ENCODE results near the gene DKKL1.
"Not testable (repeated sequence)": the region's sequence is repeated elsewhere in the genome, so short reads cannot be mapped to it uniquely, and the experiment has no call there.

Gene DKKL1

GRCh38 chr19:49363268-49364082 lies at the start of gene DKKL1:
DKKL1 (plus strand) TSS chr19:49363877; CDS start chr19:49363999, 122 bp downstream.
- DNase-seq, result no peak

- no peak for DNase-seq
Observed at GRCh38 chr19:49315111-49315510, 48.6 kb upstream of the DKKL1 start.

GRCh38 chr19:49316284-49316683 lies 47.4 kb upstream of the DKKL1 start:
- no peak for DNase-seq

- DNase-seq, result no peak
Observed at GRCh38 chr19:49318296-49318695, 45.4 kb upstream of the DKKL1 start.

- no peak for DNase-seq
Observed at GRCh38 chr19:49324801-49325576, 38.7 kb upstream of the DKKL1 start, which contains the start of gene SLC6A16. SLC6A16 (minus strand) TSS chr19:49325191; CDS start chr19:49311347, 13,844 bp downstream.

- not testable (repeated sequence) for DNase-seq
Observed at GRCh38 chr19:49325756-49326155, 37.9 kb upstream of the DKKL1 start.

- no peak for DNase-seq
Observed at GRCh38 chr19:49326165-49326704, 37.4 kb upstream of the DKKL1 start.

GRCh38 chr19:49327878-49328544 lies 35.7 kb upstream of the DKKL1 start:
- no peak for DNase-seq

GRCh38 chr19:49328741-49329140 lies 34.9 kb upstream of the DKKL1 start:
- DNase-seq, result no peak

GRCh38 chr19:49331187-49331586 lies 32.5 kb upstream of the DKKL1 start:
- DNase-seq, result not testable (repeated sequence)

- no peak for DNase-seq
Observed at GRCh38 chr19:49331616-49332055, 32.0 kb upstream of the DKKL1 start.

- not testable (repeated sequence) for DNase-seq
Observed at GRCh38 chr19:49332691-49333417, 30.8 kb upstream of the DKKL1 start.

- no peak for DNase-seq
Observed at GRCh38 chr19:49333418-49333805, 30.3 kb upstream of the DKKL1 start.

GRCh38 chr19:49333811-49334288 lies 29.8 kb upstream of the DKKL1 start:
- no peak for DNase-seq

GRCh38 chr19:49335071-49335783 lies 28.4 kb upstream of the DKKL1 start, which contains the start of gene CD37:
CD37 (plus strand) TSS chr19:49335406; CDS start chr19:49335541, 135 bp downstream.
- DNase-seq, result no peak

GRCh38 chr19:49335784-49336481 lies 27.7 kb upstream of the DKKL1 start:
- no peak for DNase-seq

- DNase-seq, result no peak
Observed at GRCh38 chr19:49336482-49337266, 27.0 kb upstream of the DKKL1 start.

- no peak for DNase-seq
Observed at GRCh38 chr19:49337267-49338022, 26.2 kb upstream of the DKKL1 start.

All from NCI-H2081 treated with DMSO at 0.1 percent for 48 hours (cell line).